ENCODE results near the gene F5.

F5 gene

GRCh38 chr1:169586395-169587255, at the start of gene F5:
Gene F5 (minus strand): TSS chr1:169586481. CDS start chr1:169586386, 95 bp downstream.
- DNase-seq (ENCODE audit: low spot score): no peak

- no peak for DNase-seq (ENCODE audit: low spot score)
Measured at GRCh38 chr1:169634877-169635276, 48.6 kb upstream of the F5 start.

GRCh38 chr1:169634145-169634544, 47.9 kb upstream of the F5 start:
- no peak for DNase-seq (ENCODE audit: low spot score)

GRCh38 chr1:169631249-169631648, 45.0 kb upstream of the F5 start:
- DNase-seq (ENCODE audit: low spot score): no peak

- no peak for DNase-seq (ENCODE audit: low spot score)
Measured at GRCh38 chr1:169630006-169630405, 43.7 kb upstream of the F5 start, which contains the start of gene SELP. Gene SELP (minus strand): TSS chr1:169630124. CDS start chr1:169630074, 50 bp downstream.

- no peak for DNase-seq (ENCODE audit: low spot score)
Measured at GRCh38 chr1:169624912-169625311, 38.6 kb upstream of the F5 start.

- DNase-seq (ENCODE audit: low spot score): no peak
Measured at GRCh38 chr1:169624122-169624521, 37.8 kb upstream of the F5 start.

- no peak for DNase-seq (ENCODE audit: low spot score)
Measured at GRCh38 chr1:169623132-169623926, 37.0 kb upstream of the F5 start.

GRCh38 chr1:169620565-169620964, 34.3 kb upstream of the F5 start:
- DNase-seq (ENCODE audit: low spot score): no peak

- DNase-seq (ENCODE audit: low spot score): no peak
Measured at GRCh38 chr1:169618367-169618766, 32.1 kb upstream of the F5 start.

GRCh38 chr1:169615803-169616202, 29.5 kb upstream of the F5 start:
- DNase-seq (ENCODE audit: low spot score): no peak

- DNase-seq (ENCODE audit: low spot score): no peak
Measured at GRCh38 chr1:169610858-169611257, 24.6 kb upstream of the F5 start.

GRCh38 chr1:169610108-169610507, 23.8 kb upstream of the F5 start:
- DNase-seq (ENCODE audit: low spot score): no peak

GRCh38 chr1:169608226-169608625, 21.9 kb upstream of the F5 start:
- no peak for DNase-seq (ENCODE audit: low spot score)

GRCh38 chr1:169604781-169605560, 18.7 kb upstream of the F5 start:
- DNase-seq (ENCODE audit: low spot score): no peak

- DNase-seq (ENCODE audit: low spot score): no peak
Measured at GRCh38 chr1:169601096-169601881, 15.0 kb upstream of the F5 start.

- no peak for DNase-seq (ENCODE audit: low spot score)
Measured at GRCh38 chr1:169595764-169596711, 9.8 kb upstream of the F5 start.

- DNase-seq (ENCODE audit: low spot score): no peak
Measured at GRCh38 chr1:169594391-169594790, 8.1 kb upstream of the F5 start.

- no peak for DNase-seq (ENCODE audit: low spot score)
Measured at GRCh38 chr1:169590932-169591331, 4.7 kb upstream of the F5 start.

- DNase-seq (ENCODE audit: low spot score): no peak
Measured at GRCh38 chr1:169588785-169589485, 2.7 kb upstream of the F5 start.

All from left forelimb (tissue), 1 donor.